ENCODE data around the gene RTP1.

RTP1 gene

GRCh38 chr3:187243933-187244524 is 46.7 kb downstream of the RTP1 start:
- DNase-seq: no peak

- DNase-seq: no peak
Measured at GRCh38 chr3:187247398-187247797, 50.1 kb downstream of the RTP1 start.

Measured in SHP77 treated with DMSO at 0.1 percent for 48 hours (cell line).